Activated T-helper 9 cell treated with anti-CD3 and anti-CD28 coated beads, Interleukin-2, amount 50 U/mL, for 16 hours (primary cell): ENCODE results near the gene LYVE1.
"Not testable (repeated sequence)": the region's sequence is repeated elsewhere in the genome, so short reads cannot be mapped to it uniquely, and the experiment has no call there.

Source experiments
- DNase-seq: peaks from one replicate; pipeline ENCODE4 v3.0.0-alpha.2; 2020; ENCODE audit warnings: low read depth

LYVE1 gene

GRCh38 chr11:10568486-10568941, at the start of gene LYVE1:
LYVE1 (minus strand) TSS chr11:10568665; CDS start chr11:10568532, 133 bp downstream.
- DNase-seq, result no peak

DNA sequence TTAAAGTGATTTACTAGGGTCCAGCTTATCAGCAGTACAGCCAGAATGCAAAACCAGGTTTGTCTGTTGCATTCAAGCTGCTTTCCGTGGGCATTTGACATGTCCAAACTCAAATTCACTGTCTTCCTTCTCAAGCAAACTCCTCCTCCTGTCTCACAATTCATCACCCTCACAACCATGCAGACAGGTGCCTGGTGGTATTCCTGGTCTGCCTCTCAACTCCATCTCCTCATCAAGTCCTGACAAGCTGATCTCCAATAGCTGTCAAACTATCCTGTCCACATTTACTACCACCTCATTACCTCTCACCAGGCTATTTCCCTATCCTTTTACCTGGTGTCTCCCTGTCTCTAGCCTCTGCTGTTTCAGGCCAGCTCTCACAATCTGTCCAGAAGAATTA, 49.1 kb upstream of the LYVE1 start:
- DNase-seq, result no peak

DNA sequence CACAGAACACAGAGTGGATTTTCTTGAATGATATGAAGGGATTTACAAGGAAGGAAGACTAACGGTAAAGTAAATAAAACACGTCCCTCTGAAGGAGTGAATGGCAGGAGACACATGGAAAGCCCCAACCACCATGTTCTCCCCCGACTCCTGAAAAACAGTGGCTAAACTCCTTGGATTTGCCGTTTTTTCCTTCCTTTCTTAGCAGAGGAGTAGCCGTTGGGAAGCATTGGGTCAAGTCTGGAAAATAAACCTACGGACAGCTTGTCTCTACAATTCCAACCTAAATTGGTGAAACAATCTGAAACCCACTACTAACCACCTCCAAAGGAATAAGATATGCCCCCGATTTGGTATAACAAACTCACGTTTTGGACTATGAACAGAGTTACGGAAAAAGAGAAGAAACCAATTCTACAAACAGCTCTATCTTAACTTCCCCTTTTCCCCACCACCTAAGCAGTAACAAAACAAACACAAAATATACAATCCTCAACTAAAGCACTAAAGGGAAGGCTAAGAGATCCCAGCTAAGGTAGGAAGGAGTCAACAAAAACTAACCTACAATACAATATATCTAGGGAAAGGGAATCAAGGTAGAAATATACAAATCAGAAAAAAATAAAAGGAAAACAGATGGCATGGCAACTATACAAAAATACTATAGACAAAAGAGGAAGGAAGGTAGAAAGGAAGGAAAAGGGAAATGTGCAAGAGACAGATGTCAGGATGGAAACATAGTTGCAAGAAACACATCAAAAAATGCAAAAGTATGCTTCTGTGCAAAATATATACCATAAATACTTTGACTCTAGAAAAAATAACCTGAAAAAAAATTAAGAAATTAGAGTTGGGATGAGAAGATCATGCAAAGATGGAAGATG, 43.8 kb upstream of the LYVE1 start:
- DNase-seq, result no peak

DNA sequence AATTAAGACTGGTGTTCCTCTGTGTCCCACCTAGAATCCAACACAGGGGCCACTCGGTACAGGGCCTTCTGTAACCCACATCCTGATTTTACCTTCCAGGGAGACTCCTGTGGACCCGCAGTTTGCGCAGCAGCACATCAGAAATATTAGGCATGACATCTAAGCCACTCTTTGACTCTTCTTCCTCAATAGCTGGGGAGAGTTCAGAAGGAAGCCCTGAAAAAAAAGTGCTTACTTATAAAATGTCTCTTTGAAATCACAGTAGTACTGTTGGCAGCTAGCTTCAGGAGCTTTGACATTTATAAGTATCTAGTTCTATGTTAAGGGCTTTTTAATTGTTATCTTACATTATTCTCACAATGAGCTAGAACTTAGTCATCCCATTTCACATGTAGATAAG, 41.2 kb upstream of the LYVE1 start:
- no peak for DNase-seq

DNA sequence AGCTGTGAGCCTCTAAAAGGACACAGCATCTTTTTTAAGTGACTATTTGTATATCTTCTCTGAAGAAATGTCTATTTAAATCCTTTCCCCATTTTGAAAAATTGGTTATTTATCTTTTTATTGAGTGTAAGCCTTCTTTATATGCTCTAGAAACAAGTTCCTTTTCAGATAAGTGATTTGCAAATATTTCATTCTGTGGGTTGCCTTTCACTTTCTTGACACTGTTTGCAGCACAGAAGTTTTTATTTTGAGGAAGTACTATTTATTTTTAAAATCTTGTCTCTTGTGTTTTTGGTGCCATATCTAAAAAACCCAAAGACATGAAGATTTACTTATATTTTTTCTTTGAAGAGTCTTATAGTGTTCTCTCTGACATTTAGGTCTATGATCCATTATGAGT, 40.1 kb upstream of the LYVE1 start:
- no peak for DNase-seq

GRCh38 chr11:10607462-10608132, 39.1 kb upstream of the LYVE1 start:
- no peak for DNase-seq

DNA sequence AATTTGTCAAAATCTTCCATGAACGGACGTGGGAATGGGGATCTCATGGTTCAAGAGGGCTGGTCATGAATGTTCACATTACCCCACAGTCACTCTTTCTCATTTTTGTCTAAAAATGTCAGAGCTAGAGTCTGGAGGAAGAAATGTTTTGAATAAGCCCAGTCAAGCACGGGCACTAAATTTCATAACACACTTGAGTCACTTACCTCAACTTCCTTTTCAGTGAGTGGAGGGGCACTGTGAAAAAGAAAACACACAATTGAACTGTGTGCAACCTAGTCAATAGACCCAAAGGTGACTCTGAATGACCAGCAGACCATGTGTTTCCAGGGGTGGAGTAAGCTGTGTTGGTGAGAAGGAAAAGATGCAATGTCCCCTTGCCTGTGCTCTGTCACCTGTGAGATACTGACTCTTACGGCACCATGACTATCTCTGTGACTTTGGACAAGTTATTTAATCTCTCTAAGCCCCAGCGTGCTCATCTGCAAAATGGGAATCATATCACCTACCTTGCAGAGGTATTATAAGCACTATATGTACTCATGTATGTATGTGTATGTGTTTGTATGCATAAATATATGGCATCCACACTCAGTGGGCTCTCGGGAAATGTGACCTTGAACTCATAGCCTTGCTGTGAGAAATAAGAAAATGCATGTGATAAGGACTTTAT, 38.2 kb upstream of the LYVE1 start:
- no peak for DNase-seq

GRCh38 chr11:10605941-10606381, 37.5 kb upstream of the LYVE1 start:
- DNase-seq, result no peak

DNA sequence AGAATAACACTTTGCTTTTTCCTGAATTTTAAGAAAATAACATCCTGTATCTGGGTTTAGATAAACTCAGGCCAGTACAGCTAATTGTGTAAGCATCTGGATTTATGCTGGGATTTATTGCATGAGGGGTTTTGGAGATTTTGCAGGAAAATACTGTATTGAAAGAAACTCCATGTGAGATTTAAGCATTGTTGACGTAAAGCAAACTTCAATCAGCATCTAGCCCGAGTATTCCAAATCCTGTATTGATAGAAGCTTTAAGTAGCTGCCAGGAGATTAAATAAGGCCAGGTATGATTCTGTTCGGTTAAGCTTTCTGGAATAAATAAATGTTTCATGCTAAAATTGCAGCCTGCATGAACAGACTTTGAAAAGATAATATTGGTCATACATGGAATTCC, 36.3 kb upstream of the LYVE1 start:
- DNase-seq, result no peak

DNA sequence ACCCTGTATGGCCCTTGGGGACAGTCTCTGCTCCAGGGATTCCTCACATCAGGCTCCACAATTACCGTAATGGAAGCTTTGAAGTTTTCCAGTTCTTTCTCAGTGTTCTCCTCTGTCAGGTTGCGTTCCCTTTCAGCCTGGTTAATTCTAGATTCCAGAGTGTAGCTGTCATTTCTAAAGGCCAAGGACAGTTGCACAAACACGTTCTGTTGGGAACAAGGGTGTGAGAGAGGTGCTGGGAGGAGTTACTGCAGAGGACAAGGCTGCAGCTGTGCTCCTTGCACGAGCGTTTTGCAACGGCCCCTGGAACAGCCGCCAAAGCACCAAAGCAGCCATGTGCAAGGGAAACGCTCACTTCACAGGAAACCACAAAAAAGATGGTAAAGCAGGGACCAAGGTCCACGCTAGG, 35.9 kb upstream of the LYVE1 start:
- no peak for DNase-seq

DNA sequence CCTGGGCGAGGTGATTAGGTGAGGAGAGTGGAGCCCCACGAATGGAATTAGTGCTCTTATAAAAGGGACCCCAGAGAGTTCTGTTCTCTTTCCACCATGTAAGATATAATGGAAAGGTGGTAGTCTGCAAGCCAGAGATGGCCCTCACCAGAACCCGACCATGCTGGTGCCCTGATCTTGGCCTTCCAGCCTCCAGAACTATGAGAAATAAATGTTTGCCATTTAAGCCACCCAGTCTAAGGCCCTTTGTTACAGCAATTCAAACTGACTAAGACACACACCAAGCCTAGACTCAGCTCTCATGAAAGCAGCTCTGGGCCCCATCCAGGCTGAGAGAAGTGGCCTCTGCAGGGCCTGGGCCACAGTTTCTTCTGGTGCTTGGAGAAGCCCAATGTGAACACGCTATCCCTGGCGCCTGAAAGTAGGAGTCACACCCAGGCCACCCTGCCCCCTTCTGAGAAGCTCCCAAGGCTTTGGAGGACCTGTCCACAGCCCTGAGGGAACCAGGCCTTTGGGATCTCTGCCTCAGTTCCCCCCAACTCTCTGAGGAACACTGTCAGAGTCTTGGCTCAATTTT, 35.3 kb upstream of the LYVE1 start:
- no peak for DNase-seq

DNA sequence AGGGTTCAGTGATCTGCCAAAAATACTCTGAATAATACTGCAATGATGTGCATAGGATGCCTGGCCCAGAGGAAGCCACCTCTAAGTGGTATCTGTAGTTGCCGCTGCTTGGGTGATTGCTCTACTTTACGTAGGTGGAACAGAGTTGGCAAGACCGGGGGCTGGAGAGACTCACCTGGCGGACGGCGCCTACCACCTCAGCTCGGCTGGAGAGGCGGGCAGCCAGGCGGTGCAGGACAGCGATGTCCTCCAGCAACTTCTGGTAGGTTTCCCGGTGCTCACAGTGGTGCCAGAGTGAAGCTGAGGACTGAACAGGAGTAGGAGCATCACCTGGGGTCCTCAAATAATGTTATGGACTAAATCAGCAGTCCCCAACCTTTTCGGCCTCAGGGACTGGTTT, 34.5 kb upstream of the LYVE1 start:
- DNase-seq, result no peak

DNA sequence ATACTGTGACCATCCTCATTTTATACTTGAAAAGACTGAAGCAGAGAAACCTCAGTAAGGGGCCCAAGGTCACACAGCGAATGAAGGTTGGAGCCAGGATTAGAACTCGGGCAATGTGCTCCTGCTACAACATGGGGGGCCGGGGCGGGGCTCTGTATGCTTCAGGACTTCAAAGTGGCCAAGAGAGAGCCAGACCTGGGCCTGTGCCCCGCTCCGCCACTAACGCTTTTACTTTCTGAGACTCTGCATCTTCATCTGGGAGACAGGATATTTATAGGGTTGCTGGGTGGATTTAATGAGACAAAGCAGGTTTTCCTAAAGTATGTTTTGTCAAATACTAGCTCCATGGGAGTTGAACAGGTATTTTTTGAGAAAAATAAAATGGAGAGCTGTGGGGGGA, 33.9 kb upstream of the LYVE1 start:
- DNase-seq, result no peak

DNA sequence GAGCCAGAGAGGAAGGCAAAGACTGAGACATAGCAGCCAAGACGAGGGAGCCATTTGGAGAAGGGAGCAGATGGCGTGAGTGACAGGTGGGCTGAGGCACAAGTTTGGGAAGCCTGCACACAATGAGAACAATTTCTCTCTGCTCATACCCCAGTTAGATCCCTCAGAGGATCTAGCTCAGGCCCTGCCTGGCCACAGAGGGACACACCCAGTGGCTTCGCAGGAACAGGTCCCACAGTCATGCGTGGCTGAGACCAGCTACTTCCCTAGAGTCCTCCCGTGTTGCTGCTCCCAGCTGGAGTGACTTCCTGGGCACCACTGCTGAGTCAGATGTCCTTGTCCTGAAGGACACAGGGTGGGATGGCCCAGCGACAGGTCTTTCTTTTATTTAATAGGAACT, 33.4 kb upstream of the LYVE1 start:
- DNase-seq, result no peak

GRCh38 chr11:10600570-10601248, 32.2 kb upstream of the LYVE1 start:
- no peak for DNase-seq

DNA sequence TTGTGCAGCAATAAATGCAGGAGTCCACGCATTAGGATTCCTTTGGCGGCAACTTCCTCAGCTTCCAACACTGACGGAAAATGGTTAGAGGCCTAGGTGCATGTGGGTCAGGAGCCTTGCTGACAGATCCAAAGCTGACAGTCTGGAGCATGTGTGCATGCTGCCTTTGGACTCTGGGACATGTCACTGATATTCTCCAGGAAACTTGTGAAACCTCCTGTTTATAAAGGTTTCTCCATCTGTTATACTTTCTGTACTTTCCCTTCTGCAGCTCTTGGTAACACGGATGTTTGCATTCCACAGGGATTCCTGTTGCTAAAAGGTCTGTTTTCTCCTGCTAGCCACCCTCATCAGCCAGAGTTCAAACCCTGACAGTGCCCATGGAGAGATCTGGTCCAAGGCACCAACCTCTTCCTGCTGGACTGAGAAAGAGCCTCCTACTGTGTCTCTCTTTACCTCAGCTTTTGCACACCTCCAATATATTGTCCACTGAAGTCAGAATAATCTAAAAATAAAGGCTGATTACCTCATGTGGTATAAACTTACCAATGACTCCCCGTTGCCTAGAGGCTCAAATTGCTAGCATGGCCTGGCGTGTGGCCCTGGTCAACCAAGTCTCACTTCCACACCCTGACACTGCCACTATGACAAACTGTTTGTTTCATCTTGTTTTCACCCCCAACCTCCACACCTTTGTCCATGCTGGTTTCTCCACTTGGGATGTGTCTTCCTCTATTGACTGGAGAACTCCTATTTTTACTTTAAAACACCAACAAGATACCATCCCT, 31.1 kb upstream of the LYVE1 start:
- no peak for DNase-seq

- DNase-seq, result no peak
Observed at GRCh38 chr11:10598816-10599215, 30.4 kb upstream of the LYVE1 start.

GRCh38 chr11:10597877-10598351, 29.4 kb upstream of the LYVE1 start:
- no peak for DNase-seq

DNA sequence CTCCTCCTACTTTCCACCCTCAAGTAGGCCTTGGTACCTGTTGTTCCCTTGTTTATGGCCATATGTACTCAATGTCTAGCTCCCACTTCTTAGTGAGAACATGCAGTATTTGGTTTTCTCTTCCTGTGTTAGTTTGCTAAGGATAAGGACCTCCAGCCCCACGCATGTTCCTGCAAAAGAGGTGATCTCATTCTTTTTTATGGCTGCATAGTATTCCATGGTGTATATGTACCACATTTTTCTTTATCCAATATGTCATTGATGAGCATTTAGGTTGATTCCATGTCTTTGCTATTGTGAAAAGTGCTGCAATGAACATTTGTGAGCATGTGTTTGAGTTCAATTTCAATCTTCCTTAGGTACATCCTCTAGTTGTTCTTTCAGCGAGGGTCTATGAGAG, 27.4 kb upstream of the LYVE1 start:
- DNase-seq, result not testable (repeated sequence)

- DNase-seq, result no peak
Observed at GRCh38 chr11:10594407-10594806, 25.9 kb upstream of the LYVE1 start.

GRCh38 chr11:10592331-10592730, 23.9 kb upstream of the LYVE1 start:
- DNase-seq, result no peak
